Measurements from ENCODE around the gene SMARCA5. TPM values are rescaled to one million over a fixed set of nuclear protein-coding genes. Genes with fewer than 3 reads are reported as not detected.

SMARCA5 gene
- total RNA-seq: 10 to 100 TPM; 59.2 to 66.5 (median 64.4) TPM

DNA sequence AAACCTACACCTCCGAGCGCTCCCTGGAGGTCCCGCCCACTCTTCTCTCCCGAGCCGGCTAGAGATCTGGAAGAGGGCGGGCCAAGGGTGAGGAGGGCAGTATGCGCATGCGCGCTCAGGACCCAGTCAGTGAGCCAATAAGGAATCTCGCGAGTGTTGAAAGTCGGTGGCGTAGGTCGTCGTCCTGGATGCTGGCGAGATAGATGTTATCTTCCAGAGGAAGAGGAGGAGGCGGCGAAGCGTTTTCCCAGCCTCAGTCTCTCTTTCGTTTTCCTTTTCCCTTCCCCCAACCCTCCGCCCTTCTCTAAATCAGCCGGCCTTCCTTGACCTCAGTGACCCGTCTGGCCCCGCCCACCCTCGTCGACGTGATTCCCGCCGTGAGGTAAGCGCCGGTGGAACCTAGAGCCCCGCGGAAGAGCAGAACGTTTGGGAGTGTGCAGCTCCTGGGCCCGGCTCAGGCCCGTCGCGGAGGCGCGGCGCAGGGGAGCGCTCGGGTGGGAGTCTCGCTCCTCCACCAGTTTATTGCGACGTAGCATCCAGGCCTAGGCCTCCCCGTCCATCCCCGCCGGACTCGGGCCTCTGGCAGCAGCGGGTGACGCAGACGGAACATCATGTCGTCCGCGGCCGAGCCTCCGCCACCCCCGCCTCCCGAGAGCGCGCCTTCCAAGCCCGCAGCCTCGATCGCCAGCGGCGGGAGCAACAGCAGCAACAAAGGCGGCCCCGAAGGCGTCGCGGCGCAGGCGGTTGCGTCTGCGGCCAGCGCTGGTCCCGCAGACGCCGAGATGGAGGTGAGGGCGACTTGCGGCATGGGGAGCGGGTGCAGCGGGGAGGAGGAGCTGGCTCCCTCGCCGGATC is at the start of gene SMARCA5:
SMARCA5 (plus strand) TSS at position 389 of the 855 bp plus-strand sequence; CDS start at position 612, 223 bp downstream.
- peaks cover 2% of the 10 kb centered on the region for H3K27me3 Mint-ChIP-seq (ENCODE audit: low read depth)
- DNase-seq: peak; percentile 92
- peaks cover 36% of the 10 kb centered on the region for H3K4me1 Mint-ChIP-seq (ENCODE audit: low read depth)
- H3K9me3 Mint-ChIP-seq: no peaks in the 10 kb centered on the region
- peak; percentile 85 to 87 for ATAC-seq
- peaks cover 13% of the 10 kb centered on the region for H3K36me3 Mint-ChIP-seq (ENCODE audit: insufficient read depth)
- peak within 1 kb of the TSS; percentile 99 for H3K4me3 Mint-ChIP-seq

DNA sequence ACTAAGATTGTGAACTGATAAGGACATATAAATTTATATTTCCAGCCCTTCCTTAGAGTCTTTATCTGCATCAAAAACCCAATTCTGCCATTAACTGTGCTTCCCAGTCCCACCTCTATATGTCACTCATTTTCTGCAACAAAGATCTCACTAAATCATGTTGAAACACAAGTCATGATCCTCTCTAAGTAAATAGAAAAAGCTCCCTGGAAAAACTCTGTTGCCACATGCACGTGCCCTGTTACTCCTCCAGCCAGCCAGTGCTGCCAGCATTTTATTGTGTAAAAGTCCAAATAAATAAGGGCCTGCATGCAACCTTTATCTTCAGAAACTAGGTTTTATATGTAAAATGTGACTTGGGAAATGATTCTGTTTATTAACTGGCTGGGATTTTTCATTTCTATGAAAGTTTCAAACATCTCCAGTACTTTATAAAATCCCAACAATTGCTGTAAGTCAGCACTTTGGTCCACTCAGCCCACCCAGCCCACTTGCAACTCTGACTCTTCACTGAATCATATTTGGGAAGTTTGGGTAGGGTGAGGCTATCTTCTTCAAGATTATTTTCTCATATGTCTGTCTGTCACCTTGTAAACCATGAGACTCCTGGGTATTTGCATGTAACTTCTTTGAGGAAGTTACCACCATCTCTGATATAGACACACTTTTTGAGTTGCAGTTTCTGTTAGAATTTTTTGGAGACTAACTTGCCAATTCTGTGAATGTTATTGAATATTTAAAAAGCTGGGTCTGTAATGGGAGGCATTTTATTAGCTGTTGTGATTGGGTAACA is 40.0 kb upstream of the SMARCA5 start:
- Mint-ChIP-seq H3K4me1 (ENCODE audit: low read depth) (no peaks in the 10 kb centered on the region), H3K27me3 (ENCODE audit: low read depth) (peaks cover 12% of the 10 kb centered on the region), H3K36me3 (ENCODE audit: insufficient read depth) (no peaks in the 10 kb centered on the region), H3K9me3 (no peaks in the 10 kb centered on the region), H3K4me3 (no peak overlapping the region)
- ATAC-seq: no peak
- DNase-seq: no peak

DNA sequence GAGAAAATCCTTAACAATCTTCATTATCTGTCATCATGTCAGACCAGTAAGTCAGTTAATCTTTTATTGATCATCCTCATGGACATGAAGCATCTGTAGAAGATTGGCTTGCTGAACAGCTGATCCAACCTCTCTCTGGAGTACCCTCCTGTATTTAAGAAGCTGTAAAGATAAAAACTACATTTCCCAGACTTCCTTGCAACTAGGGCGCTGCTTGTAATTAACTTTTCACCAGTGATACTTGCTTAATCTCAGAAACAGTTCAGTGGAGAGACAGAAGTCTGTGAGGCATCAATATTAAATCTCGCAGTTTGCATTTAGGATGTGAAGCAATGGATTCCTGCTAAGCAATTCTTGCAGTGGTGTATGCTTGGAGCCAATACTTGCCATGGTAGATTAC is 36.0 kb upstream of the SMARCA5 start:
- DNase-seq: no peak
- Mint-ChIP-seq H3K36me3 (ENCODE audit: insufficient read depth) (no peaks in the 10 kb centered on the region), H3K4me3 (no peak overlapping the region), H3K4me1 (ENCODE audit: low read depth) (no peaks in the 10 kb centered on the region), H3K9me3 (no peaks in the 10 kb centered on the region), H3K27me3 (ENCODE audit: low read depth) (peaks cover 3% of the 10 kb centered on the region)
- ATAC-seq: no peak

GRCh38 chr4:143481361-143481760 is 32.1 kb upstream of the SMARCA5 start:
- no peak overlapping the region for H3K4me3 Mint-ChIP-seq

DNA sequence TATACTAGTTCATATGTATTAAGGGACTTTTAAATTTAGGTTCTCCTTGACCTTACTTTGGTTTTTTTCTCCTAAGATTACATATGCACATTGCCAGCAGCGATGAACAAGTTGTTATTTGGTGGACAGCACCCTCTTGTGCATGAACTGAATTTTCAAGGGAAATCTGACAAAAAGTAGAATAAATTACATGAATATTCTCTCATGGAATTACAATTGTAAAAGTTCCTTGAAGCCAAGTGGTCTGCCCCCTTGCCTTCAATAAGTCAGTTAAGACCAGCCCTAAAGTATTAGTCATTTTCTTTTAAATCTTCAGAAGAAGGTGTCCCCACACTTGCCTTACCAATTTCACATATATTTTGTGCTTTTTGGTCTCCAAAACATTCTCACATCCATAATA is 30.7 kb upstream of the SMARCA5 start:
- Mint-ChIP-seq H3K9me3 (no peaks in the 10 kb centered on the region), H3K27me3 (ENCODE audit: low read depth) (peaks cover 13% of the 10 kb centered on the region), H3K36me3 (ENCODE audit: insufficient read depth) (no peaks in the 10 kb centered on the region), H3K4me1 (ENCODE audit: low read depth) (no peaks in the 10 kb centered on the region), H3K4me3 (no peak overlapping the region)
- ATAC-seq (no peak), DNase-seq (no peak)

More at GRCh38 chr4:143481361-143481760, 32.1 kb upstream of the SMARCA5 start:
- Mint-ChIP-seq H3K9me3 (no peaks in the 10 kb centered on the region), H3K4me1 (ENCODE audit: low read depth) (no peaks in the 10 kb centered on the region), H3K27me3 (ENCODE audit: low read depth) (peaks cover 13% of the 10 kb centered on the region), H3K36me3 (ENCODE audit: insufficient read depth) (no peaks in the 10 kb centered on the region)
- DNase-seq (no peak), ATAC-seq (no peak)

GRCh38 chr4:143486314-143486713 is 27.2 kb upstream of the SMARCA5 start:
- H3K4me3 Mint-ChIP-seq: no peak overlapping the region
- H3K36me3 Mint-ChIP-seq (ENCODE audit: insufficient read depth): no peaks in the 10 kb centered on the region
- H3K4me1 Mint-ChIP-seq (ENCODE audit: low read depth): no peaks in the 10 kb centered on the region
- no peaks in the 10 kb centered on the region for H3K9me3 Mint-ChIP-seq
- no peak for ATAC-seq
- no peak for DNase-seq
- peaks cover 23% of the 10 kb centered on the region for H3K27me3 Mint-ChIP-seq (ENCODE audit: low read depth)

GRCh38 chr4:143488687-143489086 is 24.8 kb upstream of the SMARCA5 start:
- DNase-seq (no peak), ATAC-seq (no peak)
- H3K27me3 Mint-ChIP-seq (ENCODE audit: low read depth): peaks cover 20% of the 10 kb centered on the region
- no peak overlapping the region for H3K4me3 Mint-ChIP-seq
- no peaks in the 10 kb centered on the region for H3K9me3 Mint-ChIP-seq
- H3K4me1 Mint-ChIP-seq (ENCODE audit: low read depth): no peaks in the 10 kb centered on the region
- no peaks in the 10 kb centered on the region for H3K36me3 Mint-ChIP-seq (ENCODE audit: insufficient read depth)

DNA sequence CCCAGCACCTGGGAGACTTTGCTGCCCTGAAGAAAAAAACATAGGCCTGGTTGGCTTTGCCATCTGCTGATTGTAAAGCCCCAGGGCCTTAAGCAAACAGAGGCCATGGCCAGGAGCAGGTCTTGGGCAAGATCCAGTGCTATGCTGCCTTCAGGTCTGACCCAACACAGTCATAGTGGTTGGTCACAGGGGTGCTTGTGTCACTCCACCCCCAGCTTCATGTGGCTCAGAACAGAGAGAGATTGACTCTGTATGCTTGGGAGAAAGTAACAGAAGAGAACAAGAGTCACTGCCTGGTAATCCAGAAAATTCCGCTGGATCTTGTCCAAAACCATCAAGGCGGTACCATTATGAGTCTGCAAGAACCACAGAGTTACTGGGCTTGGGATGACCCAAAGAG is 24.4 kb upstream of the SMARCA5 start:
- H3K4me3 Mint-ChIP-seq: no peak overlapping the region
- no peak for DNase-seq
- ATAC-seq: no peak
- no peaks in the 10 kb centered on the region for H3K36me3 Mint-ChIP-seq (ENCODE audit: insufficient read depth)
- H3K4me1 Mint-ChIP-seq (ENCODE audit: low read depth): no peaks in the 10 kb centered on the region
- peaks cover 20% of the 10 kb centered on the region for H3K27me3 Mint-ChIP-seq (ENCODE audit: low read depth)
- no peaks in the 10 kb centered on the region for H3K9me3 Mint-ChIP-seq

DNA sequence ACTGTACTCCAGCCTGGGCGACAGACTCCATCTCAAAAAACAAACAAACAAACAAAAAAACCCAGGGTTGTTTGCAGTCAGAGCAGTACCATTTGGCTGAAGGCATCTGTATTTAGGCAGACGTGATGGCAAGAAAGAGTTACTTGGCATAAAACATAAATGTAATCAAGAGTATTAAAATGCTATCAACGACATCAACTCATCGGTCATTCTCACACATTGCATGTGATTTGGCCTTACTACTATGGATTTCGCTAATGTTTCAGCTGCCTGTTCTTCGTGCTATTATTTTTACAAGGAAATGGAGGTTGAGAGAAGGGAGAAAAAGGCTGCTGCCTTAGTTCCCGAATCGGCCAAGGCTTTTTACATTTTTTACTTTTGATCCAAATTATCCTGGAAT is 15.5 kb upstream of the SMARCA5 start:
- DNase-seq (no peak), ATAC-seq (no peak)
- H3K36me3 Mint-ChIP-seq (ENCODE audit: insufficient read depth): no peaks in the 10 kb centered on the region
- no peaks in the 10 kb centered on the region for H3K27me3 Mint-ChIP-seq (ENCODE audit: low read depth)
- H3K9me3 Mint-ChIP-seq: no peaks in the 10 kb centered on the region
- H3K4me3 Mint-ChIP-seq: no peak overlapping the region
- H3K4me1 Mint-ChIP-seq (ENCODE audit: low read depth): no peaks in the 10 kb centered on the region

DNA sequence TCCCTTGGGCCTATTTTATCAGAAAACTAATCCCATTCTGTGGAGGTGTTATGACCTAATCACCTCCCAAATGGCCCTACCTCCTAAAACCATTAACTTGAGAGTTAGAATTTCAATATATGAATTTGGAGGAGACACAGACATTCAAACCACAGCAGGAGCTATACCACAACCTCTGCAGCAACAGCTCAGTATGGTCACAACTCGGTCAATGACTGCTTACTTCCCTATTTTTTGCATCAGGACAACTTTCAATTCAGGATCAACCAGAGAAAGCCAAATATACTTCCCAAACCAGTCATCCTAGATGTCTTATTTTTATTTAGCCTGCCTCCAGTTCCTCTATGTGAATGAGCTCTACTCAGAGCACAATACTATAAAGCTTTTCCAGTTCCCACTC is 11.3 kb upstream of the SMARCA5 start:
- Mint-ChIP-seq H3K4me1 (ENCODE audit: low read depth) (no peaks in the 10 kb centered on the region), H3K9me3 (no peaks in the 10 kb centered on the region), H3K27me3 (ENCODE audit: low read depth) (no peaks in the 10 kb centered on the region), H3K36me3 (ENCODE audit: insufficient read depth) (no peaks in the 10 kb centered on the region), H3K4me3 (no peak overlapping the region)
- DNase-seq (no peak), ATAC-seq (no peak)

DNA sequence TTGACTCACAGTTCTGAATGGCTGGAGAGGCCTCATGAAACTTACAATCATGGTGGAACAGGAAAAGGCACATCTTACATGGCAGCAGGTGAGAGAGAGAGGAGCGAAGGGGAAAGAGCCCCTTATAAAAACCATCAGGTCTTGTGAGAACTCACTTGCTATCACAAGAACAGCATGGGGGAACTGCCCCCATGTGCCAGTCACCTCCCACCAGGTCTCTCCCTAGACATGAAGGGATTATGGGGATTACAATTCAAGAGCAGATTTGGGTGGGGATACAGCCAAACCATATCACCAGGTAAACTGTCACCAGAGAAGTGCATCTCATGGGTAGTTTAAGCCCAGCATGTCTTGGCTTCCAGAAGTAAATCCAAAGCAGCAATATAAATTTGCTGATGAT is 7.5 kb upstream of the SMARCA5 start:
- no peak for ATAC-seq
- no peak overlapping the region for H3K4me3 Mint-ChIP-seq

DNA sequence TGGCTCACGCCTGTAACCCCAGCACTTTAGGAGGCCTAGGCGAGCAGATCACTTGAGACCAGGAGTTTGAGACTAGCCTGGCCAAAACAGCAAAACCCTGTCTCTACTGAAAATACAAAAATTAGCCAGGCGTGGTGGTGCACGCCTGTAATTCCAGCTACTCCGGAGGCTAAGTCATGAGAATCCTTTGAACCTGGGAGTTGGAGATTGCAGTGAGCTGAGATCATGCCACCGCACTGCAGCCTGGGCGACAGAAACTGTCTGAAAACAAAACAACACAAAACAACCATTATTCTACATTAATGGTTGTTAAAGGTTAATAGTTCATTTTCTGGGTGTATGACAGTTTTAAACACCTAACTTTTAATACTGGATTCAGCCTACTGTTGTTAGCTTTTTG is 1.6 kb upstream of the SMARCA5 start:
- peaks cover 22% of the 10 kb centered on the region for H3K4me1 Mint-ChIP-seq (ENCODE audit: low read depth)
- peaks cover 2% of the 10 kb centered on the region for H3K27me3 Mint-ChIP-seq (ENCODE audit: low read depth)
- no peak overlapping the region for H3K4me3 Mint-ChIP-seq
- H3K36me3 Mint-ChIP-seq (ENCODE audit: insufficient read depth): peaks cover 12% of the 10 kb centered on the region
- ATAC-seq (no peak), DNase-seq (no peak)
- no peaks in the 10 kb centered on the region for H3K9me3 Mint-ChIP-seq

More for the DNA sequence above, 7.5 kb upstream of the SMARCA5 start:
- DNase-seq: no peak
- H3K9me3 Mint-ChIP-seq: no peaks in the 10 kb centered on the region
- H3K36me3 Mint-ChIP-seq (ENCODE audit: insufficient read depth): no peaks in the 10 kb centered on the region
- H3K27me3 Mint-ChIP-seq (ENCODE audit: low read depth): peaks cover 2% of the 10 kb centered on the region
- H3K4me1 Mint-ChIP-seq (ENCODE audit: low read depth): no peaks in the 10 kb centered on the region

- H3K27me3 Mint-ChIP-seq (ENCODE audit: low read depth): peaks cover 2% of the 10 kb centered on the region
- no peak for DNase-seq
- H3K4me3 Mint-ChIP-seq: peak overlapping the region; percentile 99
- H3K4me1 Mint-ChIP-seq (ENCODE audit: low read depth): peaks cover 33% of the 10 kb centered on the region
- peaks cover 13% of the 10 kb centered on the region for H3K36me3 Mint-ChIP-seq (ENCODE audit: insufficient read depth)
- ATAC-seq: peak; percentile 30 to 36
- H3K9me3 Mint-ChIP-seq: no peaks in the 10 kb centered on the region
These were observed 556 bp upstream of the SMARCA5 start for GRCh38 chr4:143512978-143513313.

- Mint-ChIP-seq H3K36me3 (ENCODE audit: insufficient read depth) (peaks cover 19% of the 10 kb centered on the region), H3K4me1 (ENCODE audit: low read depth) (peaks cover 42% of the 10 kb centered on the region), H3K9me3 (no peaks in the 10 kb centered on the region), H3K4me3 (peak overlapping the region; percentile 99), H3K27me3 (ENCODE audit: low read depth) (peaks cover 2% of the 10 kb centered on the region)
- no peak for ATAC-seq
- DNase-seq: no peak
These were observed 630 bp downstream of the SMARCA5 start for GRCh38 chr4:143514169-143514495.

- H3K9me3 Mint-ChIP-seq: no peaks in the 10 kb centered on the region
- H3K4me3 Mint-ChIP-seq: peak overlapping the region; percentile 99
- H3K4me1 Mint-ChIP-seq (ENCODE audit: low read depth): peaks cover 46% of the 10 kb centered on the region
- H3K36me3 Mint-ChIP-seq (ENCODE audit: insufficient read depth): peaks cover 22% of the 10 kb centered on the region
- H3K27me3 Mint-ChIP-seq (ENCODE audit: low read depth): peaks cover 2% of the 10 kb centered on the region
- DNase-seq (no peak), ATAC-seq (no peak)
These were observed 995 bp downstream of the SMARCA5 start for GRCh38 chr4:143514497-143514896.
